CD4-positive, alpha-beta T cell treated with Interleukin-15 for 1 hour (primary cell): ENCODE measurements around the gene CHID1.
A peak's percentile ranks its signal among the peaks of the same experiment; 100 is the strongest.

Experiments used
- DNase-seq: peaks from one replicate; pipeline ENCODE4 v3.0.0-alpha.2; 2020

CHID1 gene

GRCh38 chr11:845872-846495, 64.6 kb downstream of the CHID1 start:
- no peak for DNase-seq

- peak; percentile 65 for DNase-seq
Observed at GRCh38 chr11:844693-845644, 65.6 kb downstream of the CHID1 start.

- peak; percentile 74 for DNase-seq
Observed at GRCh38 chr11:843818-844692, 66.6 kb downstream of the CHID1 start.

GRCh38 chr11:843086-843734, 67.4 kb downstream of the CHID1 start:
- no peak for DNase-seq

- DNase-seq: peak; percentile 83
Observed at GRCh38 chr11:842370-843002, 68.1 kb downstream of the CHID1 start, which contains the start of the genes POLR2L and TSPAN4. POLR2L (minus strand) TSS chr11:842529; CDS start chr11:842508, 21 bp downstream. TSPAN4 (plus strand) TSS chr11:842852; CDS start chr11:850305, 7,453 bp downstream.

- DNase-seq: no peak
Observed at GRCh38 chr11:841981-842369, 68.6 kb downstream of the CHID1 start.

- DNase-seq: no peak
Observed at GRCh38 chr11:839875-840617, 70.6 kb downstream of the CHID1 start.

GRCh38 chr11:839280-839623, 71.4 kb downstream of the CHID1 start:
- DNase-seq: no peak

GRCh38 chr11:838441-839279, 72.0 kb downstream of the CHID1 start:
- DNase-seq: no peak

GRCh38 chr11:837990-838307, 72.7 kb downstream of the CHID1 start:
- no peak for DNase-seq

- no peak for DNase-seq
Observed at GRCh38 chr11:837189-837989, 73.2 kb downstream of the CHID1 start.

- DNase-seq: no peak
Observed at GRCh38 chr11:836700-837099, 73.9 kb downstream of the CHID1 start.

GRCh38 chr11:836274-836673, 74.3 kb downstream of the CHID1 start:
- DNase-seq: no peak

GRCh38 chr11:834371-835316, 76.0 kb downstream of the CHID1 start:
- peak; percentile 58 for DNase-seq

- no peak for DNase-seq
Observed at GRCh38 chr11:833849-834311, 76.7 kb downstream of the CHID1 start.

GRCh38 chr11:833114-833791, 77.4 kb downstream of the CHID1 start:
- no peak for DNase-seq

- DNase-seq: no peak
Observed at GRCh38 chr11:832529-833113, 78.0 kb downstream of the CHID1 start, which contains the start of gene CD151. CD151 (plus strand) TSS chr11:832952; CDS start chr11:836070, 3,118 bp downstream.
